Measurements from ENCODE around the gene JARID2. TPM values are rescaled to one million over a fixed set of nuclear protein-coding genes. Genes with fewer than 3 reads are reported as not detected.

The JARID2 gene
- total and polyA plus RNA-seq, 2 of the 8 experiments (the other 6 are each of a cell fraction or from before 2014, with no cell fraction given): 60.1 to 239 TPM

- TF ChIP-seq POLR2AphosphoS5 (IDR thresholded peaks at IDR 0.05; ENCODE audit: low read depth, low read length) (peak; percentile 58; the same call in 1 of the 2 replicates), POLR2A (IDR thresholded peaks at IDR 0.05; ENCODE audit: control extremely low read depth in 1 of 2, low read depth in 2 of 2, low read length in 2 of 2) (0 out of 3 replicates have a peak, but pooled peaks of 1 of the 2 experiments have one; percentile 13), BACH1 (IDR thresholded peaks at IDR 0.05; ENCODE audit: low read length) (no peak), KDM5A (IDR thresholded peaks at IDR 0.05; ENCODE audit: low read length) (no peak), GABPA (IDR thresholded peaks at IDR 0.05; ENCODE audit: borderline replicate concordance, insufficient read depth, low read length) (no peak), RAD21 (IDR thresholded peaks at IDR 0.05 in 1 of 2, conservative IDR thresholded peaks at IDR 0.05 in 1 of 2; ENCODE audit: low read depth in 2 of 2, low read length in 2 of 2) (no peak), TBP (IDR thresholded peaks at IDR 0.05; ENCODE audit: low read depth, low read length) (no peak)
- TF ChIP-seq, protein P1, sequence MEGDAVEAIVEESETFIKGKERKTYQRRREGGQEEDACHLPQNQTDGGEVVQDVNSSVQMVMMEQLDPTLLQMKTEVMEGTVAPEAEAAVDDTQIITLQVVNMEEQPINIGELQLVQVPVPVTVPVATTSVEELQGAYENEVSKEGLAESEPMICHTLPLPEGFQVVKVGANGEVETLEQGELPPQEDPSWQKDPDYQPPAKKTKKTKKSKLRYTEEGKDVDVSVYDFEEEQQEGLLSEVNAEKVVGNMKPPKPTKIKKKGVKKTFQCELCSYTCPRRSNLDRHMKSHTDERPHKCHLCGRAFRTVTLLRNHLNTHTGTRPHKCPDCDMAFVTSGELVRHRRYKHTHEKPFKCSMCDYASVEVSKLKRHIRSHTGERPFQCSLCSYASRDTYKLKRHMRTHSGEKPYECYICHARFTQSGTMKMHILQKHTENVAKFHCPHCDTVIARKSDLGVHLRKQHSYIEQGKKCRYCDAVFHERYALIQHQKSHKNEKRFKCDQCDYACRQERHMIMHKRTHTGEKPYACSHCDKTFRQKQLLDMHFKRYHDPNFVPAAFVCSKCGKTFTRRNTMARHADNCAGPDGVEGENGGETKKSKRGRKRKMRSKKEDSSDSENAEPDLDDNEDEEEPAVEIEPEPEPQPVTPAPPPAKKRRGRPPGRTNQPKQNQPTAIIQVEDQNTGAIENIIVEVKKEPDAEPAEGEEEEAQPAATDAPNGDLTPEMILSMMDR (IDR thresholded peaks at IDR 0.05; ENCODE audit: control extremely low read depth in 1 of 3, insufficient read depth in 1 of 3, low read depth in 1 of 3, low read length in 3 of 3): no peak
Measured at GRCh38 chr6:15336900-15337560, 91.2 kb downstream of the JARID2 start (continued).
